Germinal center (tissue), 1 donor: Measurements from ENCODE around the gene TSC2.

Source experiments
- DNase-seq: peaks from one replicate; pipeline ENCODE4 v3.0.0; 2012; ENCODE audit warnings: mixed read lengths, low spot score

The TSC2 gene

DNA sequence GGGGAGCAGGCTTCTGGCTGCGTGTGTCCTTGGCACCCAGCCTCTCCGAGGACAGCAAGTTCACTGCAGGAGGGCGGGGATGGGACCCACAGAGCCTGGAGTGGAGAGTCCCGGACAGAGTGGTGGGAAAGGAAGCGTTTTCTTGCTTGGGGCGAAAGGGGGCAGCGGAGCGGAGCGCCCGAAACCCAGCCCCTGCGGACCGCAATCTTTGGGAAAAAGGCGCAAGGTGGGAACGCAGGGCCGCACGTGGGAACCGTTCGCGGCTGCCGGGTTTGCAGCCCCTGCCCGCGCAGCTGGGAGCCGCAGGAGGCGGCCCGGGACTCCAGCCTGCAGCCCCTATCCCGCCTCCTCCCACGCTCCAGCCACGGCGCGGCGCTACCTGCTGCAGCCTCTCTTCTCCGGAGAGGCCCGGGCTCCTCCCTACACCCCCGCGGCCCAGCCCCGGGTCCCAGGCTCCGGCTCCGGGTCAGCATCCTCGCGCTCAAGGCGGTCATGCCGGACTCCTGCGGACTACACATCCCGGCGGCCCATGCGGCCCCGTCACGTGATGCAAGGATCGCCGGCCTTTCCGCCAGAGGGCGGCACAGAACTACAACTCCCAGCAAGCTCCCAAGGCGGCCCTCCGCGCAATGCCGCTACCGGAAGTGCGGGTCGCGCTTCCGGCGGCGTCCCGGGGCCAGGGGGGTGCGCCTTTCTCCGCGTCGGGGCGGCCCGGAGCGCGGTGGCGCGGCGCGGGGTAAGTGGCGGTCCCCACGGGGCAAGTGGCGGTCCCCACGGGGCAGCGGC is at the start of gene TSC2, which contains the start of gene NTHL1:
TSC2 (plus strand) TSS at position 656 of the 786 bp plus-strand sequence. CDS start 631 bp downstream, outside the sequence.
NTHL1 (minus strand) TSS at position 505 of the 786 bp plus-strand sequence; CDS start at position 494, 11 bp downstream.
- peak; percentile 92 for DNase-seq

DNA sequence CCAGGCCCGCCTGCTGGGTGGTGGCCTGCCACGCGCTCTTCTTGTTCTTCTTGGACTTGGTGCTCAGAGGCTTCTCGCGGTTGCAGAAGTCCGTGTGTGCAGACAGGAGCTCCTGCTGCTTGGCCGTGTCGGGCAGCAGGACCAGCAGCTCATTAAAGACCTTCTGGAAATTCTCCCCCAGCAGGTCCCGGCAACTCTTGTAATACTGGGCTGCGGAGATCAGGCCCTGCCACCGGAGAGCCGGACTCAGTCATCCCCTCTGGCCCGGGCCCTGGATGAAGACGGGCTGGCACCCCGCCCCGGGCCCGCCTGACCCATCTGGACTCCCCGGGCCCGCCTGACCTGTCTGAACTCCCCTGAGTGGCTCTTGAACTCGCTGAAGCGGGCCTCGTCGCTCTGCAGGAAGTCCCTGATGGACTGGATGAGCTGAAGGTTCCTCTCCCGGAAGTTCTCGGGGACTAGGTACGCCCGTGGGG is 49.4 kb upstream of the TSC2 start:
- DNase-seq, result no peak

DNA sequence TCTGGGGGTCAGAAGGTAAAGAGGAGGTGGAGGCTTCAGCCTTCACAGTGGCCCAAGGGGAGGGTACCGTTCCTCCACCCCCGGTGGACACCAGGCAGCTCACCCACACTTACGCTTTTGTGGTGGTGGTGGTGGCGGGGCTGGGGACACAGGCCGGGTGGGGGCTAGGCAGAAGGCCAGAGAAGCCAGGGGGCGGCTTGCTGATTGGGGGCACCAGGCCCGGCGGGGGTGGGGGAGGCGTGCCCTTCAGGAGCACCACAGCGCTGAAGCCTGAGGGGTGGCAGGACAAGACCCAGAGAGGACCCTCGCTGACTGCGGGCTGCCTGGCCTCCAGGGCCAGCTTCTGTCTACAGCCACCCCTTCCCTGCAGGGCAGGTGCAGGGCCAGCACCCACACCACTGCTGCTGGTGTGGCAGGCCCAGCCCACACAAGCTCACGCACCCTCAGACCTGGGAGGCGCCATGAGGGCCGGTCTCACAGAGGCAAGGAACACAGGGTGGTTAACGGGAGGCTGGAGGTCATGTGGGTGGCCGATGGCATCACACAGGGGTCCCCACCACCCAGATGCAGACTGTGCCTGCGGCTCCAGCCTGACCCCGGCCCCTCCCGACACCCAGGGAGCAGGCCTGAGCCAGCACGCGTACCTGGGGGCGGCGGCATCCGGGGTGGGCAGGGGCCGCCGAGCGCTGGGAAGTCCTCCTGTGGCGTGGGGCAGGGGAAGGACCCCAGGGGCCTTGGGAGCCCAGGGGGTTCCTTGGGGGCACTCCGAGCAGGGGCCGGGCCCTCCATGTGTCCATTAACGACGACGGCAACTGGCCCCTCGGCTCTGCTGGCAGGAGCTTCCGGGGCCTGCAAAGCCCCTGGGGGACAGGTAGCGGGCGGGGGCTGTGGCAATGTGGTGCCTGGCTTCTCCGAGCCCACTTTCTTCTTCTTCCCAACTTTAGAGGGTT is 48.7 kb upstream of the TSC2 start:
- DNase-seq, result no peak

DNA sequence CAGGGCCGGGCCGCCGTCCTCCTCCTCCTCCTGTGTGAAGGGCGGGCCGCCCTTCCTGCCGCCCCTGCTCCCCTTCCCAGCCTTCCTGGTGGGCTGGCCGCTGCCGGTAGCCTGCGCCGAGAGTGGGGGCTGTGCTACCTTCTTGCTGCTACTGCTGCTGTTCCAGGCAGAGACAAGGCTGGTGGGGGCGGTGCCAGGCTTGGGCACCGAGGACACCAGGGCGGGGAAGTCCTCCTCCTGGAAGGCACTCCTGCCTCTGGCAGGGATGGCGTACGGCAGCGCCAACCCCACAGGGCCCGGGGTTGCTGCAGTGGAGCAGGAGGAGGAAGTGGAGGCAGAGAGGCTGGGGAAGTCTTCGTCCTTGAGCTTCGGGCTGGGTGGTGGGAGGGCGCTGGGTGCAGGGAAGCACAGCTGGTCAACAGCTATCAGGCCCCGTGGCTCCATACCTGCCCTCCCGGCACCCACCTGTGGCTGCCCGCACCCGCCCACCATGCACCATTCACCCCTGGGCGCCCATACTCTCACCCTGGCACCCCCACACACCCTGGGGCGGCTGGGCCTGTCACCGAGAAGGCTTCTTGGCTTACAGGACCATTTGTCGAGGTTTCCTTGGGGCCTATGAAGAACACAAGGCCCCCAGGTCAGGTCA is 47.8 kb upstream of the TSC2 start:
- DNase-seq, result no peak

DNA sequence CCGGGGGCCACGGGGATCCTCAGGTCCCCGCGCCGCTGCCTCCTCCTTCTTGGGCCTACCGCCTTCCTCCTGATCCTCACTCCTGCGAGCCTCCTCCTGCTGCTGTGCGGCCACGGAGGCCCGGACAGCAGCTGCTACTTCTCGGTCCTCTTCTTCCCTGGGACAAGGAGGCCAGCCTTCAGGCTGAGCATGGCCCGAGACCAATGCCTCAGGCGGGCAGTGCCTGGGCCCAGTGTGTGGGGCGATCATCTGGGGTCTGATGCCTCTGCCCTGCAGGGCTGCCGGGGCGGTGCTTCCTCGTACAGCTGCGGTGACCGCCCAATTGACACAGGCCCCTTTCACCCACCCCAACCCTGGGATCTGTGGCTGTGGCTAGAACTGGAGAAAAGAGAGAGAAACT is 46.8 kb upstream of the TSC2 start:
- no peak for DNase-seq

DNA sequence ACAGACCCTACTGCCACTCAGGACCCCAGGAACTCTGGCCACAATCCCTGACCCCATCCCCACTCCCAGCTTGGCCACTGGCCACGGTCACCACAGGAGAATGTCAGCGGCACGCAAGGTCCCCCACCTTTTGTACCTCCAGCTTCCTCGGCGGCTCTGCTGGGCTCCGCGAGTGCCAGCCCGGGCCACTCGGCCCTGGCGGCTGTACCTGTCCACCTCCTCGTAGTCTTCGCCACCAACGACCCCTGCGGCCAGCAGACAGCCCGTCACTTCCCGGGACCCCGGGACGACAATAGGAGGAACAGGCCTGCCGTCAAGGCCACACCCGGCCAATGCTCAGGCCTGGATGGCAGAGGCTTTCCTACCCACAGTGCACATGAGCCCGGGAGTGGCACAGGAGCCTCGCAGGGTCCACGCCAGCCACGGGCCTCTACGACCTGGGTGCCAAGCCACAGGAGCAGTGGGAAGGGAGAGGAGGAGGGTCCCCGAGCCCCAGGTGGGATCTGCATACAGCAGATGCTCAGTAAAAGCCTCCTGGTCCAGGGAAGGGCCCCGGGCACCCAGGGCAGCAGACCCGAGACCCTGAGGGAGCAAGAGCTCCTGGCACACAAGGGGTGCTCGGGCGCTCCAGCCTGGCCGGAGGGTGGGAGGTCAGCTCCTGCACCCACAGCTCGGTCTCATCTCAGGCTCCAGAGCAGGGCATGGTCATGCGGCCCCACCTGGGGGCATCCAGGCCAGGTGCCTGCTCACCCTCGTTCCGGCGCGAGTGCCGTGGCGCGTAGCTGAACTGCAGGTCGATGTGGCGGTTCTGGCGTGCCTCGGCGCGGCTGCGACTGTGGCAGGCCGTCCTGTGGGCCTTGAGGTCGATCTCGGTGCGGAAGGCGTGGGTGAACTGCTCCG is 46.1 kb upstream of the TSC2 start:
- no peak for DNase-seq

DNA sequence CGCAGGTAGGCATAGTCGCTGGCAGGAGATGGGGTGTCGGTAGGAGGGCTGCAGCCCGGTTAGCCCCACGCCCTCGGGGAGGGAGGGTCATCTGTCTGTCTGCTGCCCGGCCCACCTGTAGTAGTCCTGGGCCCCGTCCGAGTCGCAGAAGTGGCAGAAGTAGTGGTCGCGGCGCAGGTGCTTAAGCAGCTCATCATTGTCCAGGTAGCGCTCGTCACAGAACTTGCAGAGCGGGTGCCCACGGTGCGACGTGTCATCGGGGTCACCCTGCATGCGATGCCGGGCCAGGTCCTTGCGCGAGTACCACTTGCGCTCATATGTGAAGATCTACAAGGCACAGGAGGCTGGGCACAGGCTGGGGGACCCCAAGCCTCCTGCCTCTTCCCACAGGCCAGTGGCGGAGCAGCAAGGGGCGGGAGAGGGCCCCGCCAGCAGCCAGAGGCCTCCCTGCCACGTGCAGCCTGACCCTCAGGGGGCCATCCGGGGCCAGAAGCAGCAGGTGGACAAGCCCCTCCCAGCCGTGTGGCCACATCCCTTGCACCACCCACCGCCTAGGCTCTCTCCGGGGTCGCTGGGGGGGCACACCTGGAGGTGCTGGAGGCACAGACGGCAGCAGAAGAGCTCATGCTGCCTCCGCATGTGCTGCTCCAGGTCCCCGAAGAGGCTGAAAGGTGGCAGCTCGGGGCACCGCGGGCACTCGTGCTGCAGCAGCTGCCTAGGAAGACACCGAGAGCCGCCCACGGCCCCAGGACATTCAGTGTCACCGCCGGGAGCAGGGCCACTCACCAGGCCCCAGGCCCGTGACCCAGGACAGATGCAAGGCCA is 45.2 kb upstream of the TSC2 start:
- no peak for DNase-seq

DNA sequence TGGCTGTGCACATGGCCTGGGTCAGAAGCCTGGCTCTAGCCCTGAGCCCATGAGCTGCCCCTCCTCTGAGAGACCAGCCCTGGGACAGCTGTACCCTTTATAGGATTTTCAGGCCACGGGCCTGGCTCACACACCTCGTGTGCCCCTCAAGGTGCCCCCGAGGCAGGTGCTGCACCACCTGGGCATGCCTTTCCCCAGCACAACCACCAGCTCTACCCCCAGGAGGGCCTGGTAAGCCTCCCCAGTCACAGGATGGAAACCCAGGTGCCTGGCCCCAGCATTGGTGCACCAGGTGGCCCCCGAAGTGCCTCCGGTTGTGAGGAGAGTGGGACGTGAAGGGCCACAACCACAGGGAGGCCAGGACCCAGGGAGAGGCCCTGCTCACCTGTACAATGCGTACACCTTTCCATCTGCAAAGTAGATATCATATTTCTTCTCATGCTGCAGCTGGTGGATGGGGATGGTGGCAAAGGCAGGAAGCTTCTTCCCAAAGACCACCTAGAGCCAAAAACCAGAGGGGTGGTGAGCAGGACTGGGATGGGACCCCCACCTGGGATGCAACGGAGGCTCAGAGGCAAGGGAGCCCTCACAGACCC is 44.5 kb upstream of the TSC2 start:
- DNase-seq, result no peak

DNA sequence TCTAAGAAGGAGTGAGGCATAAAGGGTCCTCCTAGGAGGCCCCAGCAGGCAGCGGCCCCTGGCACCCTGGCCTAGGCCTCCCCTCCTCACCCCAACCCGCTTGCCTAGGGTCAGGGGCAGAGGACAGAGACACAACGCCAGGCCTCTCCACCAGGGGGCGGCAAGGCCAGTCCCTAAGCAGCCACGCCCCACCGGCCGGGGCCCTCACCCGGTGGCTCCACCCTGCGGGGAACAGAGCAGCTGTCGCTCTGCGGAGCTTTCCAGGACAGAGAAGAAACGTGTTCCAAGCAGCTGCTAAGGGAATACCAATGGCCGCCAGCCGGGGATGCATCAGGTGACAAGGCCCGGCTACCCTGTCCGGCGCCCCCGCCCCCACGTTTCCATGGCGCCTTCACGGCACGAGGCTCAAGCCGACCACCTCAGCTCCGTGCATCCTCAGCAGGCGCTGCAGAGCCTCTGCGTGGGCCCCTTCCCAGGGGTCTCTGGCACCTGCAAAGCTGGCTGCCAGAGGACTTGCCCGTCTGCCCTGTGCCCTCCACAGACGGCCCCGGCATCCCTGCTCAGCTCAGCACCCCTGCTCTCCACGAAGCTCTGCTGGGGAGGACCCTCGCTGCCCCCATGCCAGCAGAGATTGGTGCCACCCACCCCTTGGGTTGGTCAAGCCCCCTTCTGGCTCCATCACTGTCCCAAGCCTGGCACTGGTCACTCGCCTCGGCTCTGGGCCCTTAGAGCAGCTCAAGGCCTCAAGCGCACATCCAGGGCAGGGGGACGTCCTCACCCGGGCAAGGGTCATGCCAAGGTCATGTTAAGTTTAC is 43.8 kb upstream of the TSC2 start:
- DNase-seq, result peak; percentile 90

DNA sequence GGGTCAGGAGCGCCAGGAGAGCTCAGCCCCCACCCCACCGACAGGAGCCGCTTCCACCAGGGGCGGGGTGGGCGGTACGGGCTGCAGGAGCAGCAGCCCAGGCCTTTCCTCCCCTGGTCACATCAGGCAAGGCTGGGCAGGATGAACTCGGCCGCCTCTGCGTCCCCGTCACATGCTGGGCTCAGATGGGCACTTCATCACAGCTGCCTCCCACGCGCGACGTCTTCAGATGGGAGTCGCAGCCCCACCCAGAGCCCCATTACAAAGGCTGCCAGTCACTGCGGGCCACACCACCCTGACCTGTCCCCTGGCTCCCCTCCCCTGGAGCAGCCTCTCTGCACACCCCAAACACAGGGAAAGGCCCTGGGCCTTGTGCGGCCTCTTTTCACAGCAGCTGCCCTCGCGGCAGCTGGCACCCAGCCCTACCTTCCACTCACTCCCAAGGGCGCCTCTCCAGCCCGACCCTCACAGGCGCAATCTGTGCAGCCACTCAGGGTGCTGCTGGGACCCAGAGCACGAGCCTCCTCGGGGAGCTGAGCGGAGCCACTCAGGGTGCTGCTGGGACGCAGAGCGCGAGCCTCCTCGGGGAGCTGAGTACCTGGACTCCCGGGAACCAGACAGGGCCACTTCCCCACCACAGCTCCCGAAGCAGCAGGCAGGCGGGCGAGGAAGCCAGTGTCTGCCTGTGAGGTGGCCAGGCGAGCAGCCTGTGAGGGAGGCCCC is 42.8 kb upstream of the TSC2 start:
- no peak for DNase-seq

DNA sequence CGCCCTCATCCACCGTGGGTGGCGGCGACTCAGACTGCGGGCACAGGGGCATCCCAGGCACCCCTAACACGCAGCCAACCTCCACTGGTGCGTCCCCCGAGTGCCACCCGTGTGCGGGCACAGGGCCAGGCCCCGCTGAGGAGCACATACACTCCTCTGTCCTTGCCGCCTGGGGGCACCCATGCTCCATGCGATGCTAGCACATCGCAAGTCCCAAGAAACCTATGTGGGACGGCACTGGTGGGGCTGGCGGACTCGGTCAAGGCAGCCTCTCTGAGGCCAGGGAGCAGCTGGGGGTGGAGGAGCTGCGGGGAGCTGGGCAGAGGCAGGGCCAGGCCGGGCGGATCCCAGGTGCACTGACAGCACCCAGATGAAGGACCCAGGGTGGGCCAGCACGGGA is 42.1 kb upstream of the TSC2 start:
- no peak for DNase-seq

DNA sequence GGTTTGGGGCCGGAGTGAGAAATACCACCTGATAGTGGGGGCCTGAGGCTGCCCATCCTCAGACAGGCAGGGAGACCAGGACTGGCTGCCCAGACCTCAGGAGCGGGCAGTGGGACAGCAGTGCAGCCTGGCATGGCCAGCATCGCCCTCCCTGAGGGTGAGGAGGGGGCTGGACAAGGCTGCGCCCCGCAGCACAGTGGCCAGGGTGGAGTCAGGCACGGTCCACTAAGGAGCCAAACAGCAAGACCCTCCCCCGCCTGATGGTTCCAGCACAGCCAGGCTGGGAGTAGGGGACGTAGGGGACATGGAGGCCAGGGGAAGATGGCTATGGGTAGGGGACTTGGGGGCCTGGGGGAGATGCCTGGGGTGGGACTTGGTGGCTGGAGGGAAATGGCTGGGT is 41.5 kb upstream of the TSC2 start:
- DNase-seq, result no peak

DNA sequence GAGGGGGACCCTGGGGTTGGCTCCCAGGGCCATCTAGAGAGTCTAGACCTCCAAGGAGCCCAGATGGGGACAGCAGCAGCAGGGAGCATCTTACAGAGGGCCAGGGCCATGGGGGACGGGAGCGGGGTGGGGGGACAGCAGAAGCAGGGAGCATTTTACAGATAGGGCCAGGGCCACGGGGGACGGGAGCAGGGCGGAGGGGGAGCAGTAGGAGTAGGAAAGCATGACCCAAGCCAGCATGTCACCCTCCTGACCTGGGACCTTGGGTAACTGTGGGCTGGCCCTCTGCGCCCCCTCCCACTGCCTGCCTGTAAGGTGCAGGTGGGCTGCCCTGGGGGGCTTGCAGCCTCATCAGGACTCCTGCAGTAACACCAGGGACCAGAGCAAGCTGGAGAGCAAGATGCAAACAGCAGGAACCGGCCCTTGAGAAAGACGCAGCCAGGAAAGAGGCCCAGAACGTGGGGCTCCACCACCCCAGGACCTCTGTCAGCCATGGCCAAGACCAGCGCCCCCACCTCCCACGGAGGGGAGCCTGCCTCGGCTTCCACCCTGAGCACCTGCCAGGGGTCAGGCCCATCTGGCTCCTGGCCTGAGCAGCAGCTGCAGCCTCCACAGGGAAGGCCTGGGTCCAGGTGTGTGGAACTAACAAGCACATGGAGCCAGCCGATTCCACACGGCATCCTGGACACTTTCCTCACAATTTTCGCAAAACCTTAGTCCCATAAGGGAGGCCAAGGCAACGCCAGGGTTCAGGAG is 40.5 kb upstream of the TSC2 start:
- DNase-seq, result no peak

DNA sequence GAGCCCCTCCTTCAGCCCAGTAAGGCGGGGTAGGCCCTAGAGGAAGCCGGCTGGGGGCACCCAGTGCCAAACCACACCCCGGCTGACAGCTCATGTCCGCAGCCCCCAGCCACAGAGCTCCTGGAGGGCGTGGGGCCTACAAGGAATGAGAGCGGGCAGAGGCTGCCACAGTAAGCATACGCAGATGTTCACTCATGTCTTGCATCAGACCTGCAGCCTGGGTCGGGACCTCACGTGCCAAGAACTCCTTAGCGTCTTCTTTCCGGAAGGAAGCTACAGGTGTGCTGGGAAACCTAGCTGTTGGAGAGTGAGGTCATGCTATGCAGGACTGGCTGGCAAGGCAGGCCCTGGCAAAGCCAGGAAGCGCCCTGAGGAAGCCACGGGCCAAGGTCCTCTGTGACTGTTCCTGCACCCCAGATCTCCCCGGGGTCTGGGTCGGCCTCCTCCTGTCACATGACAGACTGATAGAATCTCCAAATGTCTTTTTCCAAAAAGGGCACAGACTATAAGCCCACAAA is 39.7 kb upstream of the TSC2 start:
- no peak for DNase-seq

DNA sequence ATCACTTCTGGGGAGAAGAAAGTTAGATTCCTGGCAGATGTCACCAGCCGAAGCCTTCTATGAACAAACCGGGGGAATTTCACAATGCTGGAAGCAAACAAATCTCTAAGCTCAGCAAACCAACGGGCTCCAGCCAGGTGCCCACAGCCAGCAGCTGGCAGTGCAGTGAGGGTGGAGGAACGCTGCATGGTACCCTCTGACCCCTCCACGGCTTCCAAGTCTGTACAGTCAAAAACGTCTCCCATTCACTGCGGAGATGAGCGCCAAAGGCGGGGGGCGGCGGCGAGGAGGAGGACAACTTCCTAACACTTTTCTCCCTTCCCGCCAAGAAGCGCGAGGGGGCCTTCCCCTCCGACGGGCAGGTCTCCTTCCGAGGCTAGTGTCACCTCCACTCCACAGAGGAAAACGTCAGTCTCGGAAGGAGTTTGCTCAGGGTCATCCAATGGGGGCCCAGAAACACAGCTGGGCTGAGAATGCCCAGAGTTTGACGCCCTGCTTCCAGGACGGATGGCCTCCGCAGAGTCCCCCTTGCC is 39.1 kb upstream of the TSC2 start:
- no peak for DNase-seq

DNA sequence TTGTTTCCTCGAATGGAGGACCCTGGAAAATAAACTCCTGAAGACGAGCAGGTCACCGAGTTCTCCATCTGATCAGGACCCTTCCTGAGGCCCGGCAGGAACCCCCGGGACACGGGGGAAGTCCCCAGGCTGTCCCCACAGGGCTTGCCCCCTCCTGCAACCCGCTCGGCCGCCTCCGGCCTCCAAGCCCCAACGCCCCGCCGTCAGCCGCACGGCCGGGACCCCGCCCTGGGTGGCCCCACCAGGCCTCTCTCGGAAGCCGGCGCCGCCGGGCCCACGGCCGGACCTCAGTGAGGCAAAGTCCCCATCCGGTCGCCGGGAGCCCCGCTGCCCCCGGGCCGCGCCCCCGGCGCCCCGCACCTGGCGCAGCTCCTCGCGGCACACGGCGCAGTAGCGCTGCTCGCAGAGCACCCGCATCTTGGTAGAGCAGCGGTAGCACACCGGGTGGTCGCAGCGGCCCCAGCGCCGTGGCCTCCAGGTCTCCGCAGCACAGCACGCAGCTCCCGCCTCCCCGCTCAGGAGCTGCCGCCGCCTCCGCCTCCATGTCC is 38.5 kb upstream of the TSC2 start:
- peak; percentile 52 for DNase-seq
